ENCODE measurements around the gene CNOT11. TPM values are rescaled to one million over a fixed set of nuclear protein-coding genes. Genes with fewer than 3 reads are reported as not detected.

Gene CNOT11
- total RNA-seq, 1 donor from 2014 or later: 75.6 TPM

DNA sequence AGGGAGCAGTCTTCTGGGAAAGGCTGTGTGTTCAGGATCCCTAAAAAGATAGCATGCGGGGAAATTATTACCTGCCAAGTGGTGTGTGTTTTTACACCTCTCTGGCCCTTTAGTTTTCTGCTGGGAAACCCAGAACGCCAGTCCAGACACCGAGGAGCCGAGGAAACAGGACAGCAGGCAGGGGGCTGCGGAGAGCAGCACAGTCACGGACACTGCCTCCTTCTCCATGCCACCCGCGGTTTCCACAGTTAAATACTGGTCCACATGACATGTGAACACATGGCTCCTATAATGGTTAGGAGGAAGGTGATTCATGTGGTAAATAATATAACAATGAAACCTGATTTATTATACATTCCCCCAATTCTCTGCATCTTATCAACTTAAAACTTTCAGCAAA lies 20.4 kb downstream of the CNOT11 start:
- intact Hi-C loops (cut with micrococcal nuclease): no loop called here

DNA sequence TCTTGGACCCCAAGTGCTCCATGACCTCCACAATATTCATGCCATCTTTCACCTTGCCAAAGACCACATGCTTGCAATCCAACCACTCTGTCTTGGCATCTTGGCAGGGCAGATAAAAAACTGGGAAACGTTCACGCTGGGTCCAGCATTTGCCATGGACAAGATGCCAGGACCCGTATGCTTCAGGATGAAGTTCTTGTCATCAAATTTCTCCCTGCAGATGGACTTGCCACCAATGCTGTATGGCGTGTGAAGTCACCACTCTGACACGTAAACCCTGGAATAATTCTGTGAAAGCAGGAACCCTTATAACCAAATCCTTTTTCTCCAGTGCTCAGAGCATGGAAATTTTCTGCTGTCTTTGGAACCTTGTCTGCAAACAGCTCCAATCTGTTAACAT lies 21.5 kb downstream of the CNOT11 start:
- intact Hi-C loops (cut with micrococcal nuclease): no loop called here

- intact Hi-C loops (cut with micrococcal nuclease): no loop called here
These were observed 24.4 kb downstream of the CNOT11 start for GRCh38 chr2:101277111-101277510.

DNA sequence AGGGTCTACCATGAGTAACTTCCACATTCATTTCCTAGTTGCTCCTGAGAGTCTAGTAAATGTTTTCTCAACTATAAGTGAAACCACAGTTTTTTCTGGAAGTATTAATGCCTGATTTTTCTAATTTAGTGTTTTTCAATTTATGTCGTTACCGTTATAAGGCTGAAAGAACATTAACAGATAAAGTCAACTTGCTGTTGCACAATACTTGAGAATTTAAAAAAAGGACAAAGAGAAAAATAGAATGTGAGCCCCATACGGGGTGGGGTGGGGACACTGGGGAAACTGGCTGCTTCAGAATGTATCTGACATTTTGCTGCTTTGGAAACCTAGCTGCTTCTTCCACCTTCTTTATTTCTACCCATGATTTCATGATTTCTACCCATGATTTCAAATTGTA lies 26.2 kb downstream of the CNOT11 start:
- intact Hi-C loops (cut with micrococcal nuclease): no loop called here

- intact Hi-C loops (cut with micrococcal nuclease): no loop called here
These were observed 28.8 kb downstream of the CNOT11 start for GRCh38 chr2:101281482-101281881.

GRCh38 chr2:101282980-101283379 lies 30.3 kb downstream of the CNOT11 start:
- intact Hi-C loops (cut with micrococcal nuclease): no loop called here

DNA sequence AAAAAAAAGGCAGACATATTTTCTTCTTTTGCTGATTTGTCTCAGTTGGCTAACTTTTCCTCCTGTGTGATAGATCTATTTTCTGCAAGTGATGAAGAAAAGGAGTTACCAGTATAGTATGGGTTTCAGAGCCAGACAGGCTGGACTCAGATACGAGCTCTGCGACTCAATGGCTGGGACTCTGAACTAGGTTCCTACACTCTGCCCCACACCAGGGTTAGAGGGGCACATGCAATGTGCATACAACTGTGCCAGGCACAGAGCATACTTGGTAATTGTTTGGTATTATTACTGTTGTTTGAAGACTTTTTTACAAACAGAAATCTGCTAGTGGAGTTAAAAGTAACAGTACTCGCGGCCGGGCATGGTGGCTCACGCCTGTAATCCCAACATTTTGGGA lies 34.0 kb downstream of the CNOT11 start:
- intact Hi-C loops (cut with micrococcal nuclease): no loop called here

DNA sequence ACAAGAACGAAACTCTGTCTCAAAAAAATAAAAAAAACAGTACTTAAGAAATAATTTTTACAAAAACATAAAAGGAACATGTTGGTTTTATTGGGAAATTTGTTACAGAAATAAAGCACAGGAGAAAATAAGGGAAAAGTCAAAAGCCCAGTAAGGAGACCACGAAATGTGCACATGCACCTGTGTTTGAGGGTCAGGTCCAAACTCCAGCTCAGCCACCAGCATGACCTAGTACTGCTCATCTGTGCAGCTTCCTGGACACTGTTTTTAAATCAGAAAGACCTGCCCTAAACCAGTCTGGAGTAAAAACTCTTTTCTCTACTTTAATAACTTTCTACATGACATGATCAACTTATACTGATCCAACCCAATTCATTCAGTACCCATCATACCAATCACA lies 34.6 kb downstream of the CNOT11 start:
- intact Hi-C loops (cut with micrococcal nuclease): no loop called here

GRCh38 chr2:101290711-101291110 lies 38.0 kb downstream of the CNOT11 start:
- intact Hi-C loops (cut with micrococcal nuclease): no loop called here

- intact Hi-C loops (cut with micrococcal nuclease): no loop called here
These were observed 39.3 kb downstream of the CNOT11 start for GRCh38 chr2:101291973-101292372.

GRCh38 chr2:101293544-101293943 lies 40.9 kb downstream of the CNOT11 start:
- intact Hi-C loops (cut with micrococcal nuclease): no loop called here

DNA sequence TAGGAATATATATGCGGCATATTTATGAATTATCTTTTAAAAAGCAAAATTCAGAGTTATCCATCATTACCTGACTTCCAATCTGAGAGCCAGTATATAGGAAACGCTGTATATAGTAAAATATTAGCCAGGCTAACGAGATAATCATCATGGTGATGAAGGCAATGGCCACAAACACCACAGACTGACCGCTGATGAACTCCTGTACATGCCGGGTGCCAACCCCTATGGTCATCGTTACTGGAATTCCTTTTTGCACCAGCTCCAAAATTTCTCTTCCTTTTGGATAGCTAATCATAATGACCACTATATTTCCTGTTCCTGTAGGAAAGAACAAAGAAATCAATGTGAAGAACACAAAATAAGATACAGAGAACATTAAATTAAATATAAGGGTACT lies 42.2 kb downstream of the CNOT11 start:
- intact Hi-C loops (cut with micrococcal nuclease): no loop called here

GRCh38 chr2:101295895-101296294 lies 43.2 kb downstream of the CNOT11 start:
- intact Hi-C loops (cut with micrococcal nuclease): no loop called here

GRCh38 chr2:101296371-101296770 lies 43.7 kb downstream of the CNOT11 start:
- intact Hi-C loops (cut with micrococcal nuclease): no loop called here

DNA sequence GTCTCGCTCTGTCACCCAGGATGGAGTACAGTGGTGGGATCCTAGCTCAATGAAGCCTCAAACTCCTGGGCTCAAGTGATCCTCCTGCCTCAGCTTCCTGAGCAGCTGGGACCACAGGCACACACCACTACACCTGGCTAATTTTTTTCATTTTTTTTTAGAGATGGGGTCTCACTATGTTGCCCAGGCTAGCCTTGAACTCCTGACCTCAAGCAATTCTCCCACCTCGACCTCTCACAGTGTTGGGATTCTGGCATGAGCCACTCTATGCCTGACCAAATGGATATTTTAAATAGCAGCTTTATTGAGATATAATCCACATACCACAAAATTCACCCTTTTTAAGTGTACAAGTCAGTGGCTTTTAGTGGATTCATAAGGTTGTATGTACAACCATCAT lies 44.7 kb downstream of the CNOT11 start:
- intact Hi-C loops (cut with micrococcal nuclease): no loop called here

DNA sequence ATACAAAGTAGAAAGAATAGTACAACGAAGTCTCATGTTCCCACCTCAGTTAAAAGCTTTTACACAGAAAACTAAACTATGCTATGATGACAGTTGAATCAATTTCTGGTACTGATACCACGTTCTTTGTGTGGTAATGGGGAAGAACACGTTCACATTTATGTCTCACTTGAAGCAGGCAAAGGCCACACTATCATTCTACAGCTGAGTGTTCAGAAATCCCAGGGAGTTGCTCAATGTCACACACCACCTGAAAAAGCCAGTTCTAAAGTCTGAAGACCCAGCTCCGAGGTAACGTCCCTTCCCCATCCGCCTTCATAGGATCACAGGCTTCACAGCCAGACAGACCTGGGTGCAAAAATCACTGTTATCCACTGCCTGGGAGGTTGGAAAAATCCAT lies 46.9 kb downstream of the CNOT11 start:
- intact Hi-C loops (cut with micrococcal nuclease): loop anchor here (10.0 kb wide), 1 partner anchor 175 kb away; the partner anchor contains the start of gene RFX8

GRCh38 chr2:101300164-101300563 lies 47.5 kb downstream of the CNOT11 start:
- intact Hi-C loops (cut with micrococcal nuclease): loop anchor here (10.0 kb wide), 1 partner anchor 175 kb away; the partner anchor contains the start of gene RFX8

DNA sequence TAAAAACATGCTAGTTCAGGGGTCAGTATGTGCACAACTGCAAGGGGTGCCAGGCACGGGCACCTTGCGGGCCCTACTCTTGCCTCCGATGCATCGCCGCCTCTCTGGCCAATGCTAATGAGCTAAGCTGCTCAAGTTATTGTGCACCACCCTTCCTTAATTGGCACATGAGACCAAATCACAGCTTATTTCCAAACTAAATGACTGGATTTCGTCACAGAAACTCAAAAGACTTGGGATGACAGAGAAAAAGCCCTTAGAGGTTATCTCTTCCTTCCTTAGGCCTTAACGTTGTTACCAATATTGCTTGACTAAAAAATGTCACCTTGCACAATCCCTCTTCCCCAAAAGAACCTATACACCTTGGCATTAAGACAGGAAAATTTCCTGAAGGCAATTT lies 48.1 kb downstream of the CNOT11 start:
- intact Hi-C loops (cut with micrococcal nuclease): loop anchor here (10.0 kb wide), 1 partner anchor 174 kb away; the partner anchor contains the start of gene RFX8

GRCh38 chr2:101302016-101302415 lies 49.3 kb downstream of the CNOT11 start:
- intact Hi-C loops (cut with micrococcal nuclease): loop anchor here (10.0 kb wide), 1 partner anchor 173 kb away; the partner anchor contains the start of gene RFX8

GRCh38 chr2:101303688-101304087 lies 51.0 kb downstream of the CNOT11 start:
- intact Hi-C loops (cut with micrococcal nuclease): loop anchor here (10.0 kb wide), 1 partner anchor 171 kb away; the partner anchor contains the start of gene RFX8

GRCh38 chr2:101305035-101305434 lies 52.3 kb downstream of the CNOT11 start:
- intact Hi-C loops (cut with micrococcal nuclease): loop anchor here (5.0 to 10.0 kb wide), 3 partner anchors 37 to 392 kb away; partner anchors contain the start of genes MAP4K4 and RFX8

DNA sequence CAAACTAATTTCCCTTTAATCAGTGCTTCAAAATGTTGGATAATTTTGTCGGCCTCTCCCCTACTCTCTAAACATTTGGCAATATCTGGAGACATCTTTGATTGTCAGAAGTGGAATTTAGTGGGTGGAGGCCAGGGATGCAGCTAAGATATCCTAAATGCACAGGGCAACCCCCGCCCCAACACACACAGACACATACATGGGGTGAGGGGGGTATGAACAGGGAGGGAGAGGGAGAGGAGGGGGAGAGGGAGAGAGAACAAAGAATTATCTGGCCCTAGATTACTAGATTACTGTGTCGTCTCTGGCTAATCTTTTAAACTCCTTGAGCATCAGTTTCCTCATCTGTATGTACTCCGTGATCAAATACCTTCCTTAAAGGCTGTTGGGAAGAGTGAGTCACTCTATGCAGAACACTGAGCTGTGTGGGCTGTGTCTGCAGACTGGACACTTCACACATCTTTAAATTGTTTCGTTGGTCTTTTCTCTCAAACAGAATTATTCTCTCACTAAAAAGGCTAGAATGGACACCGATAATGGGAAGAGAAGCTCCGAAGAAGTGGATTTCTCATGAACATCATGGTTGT lies 52.9 kb downstream of the CNOT11 start:
- intact Hi-C loops (cut with micrococcal nuclease): loop anchor here (1.0 to 10.0 kb wide), 4 partner anchors 37 to 392 kb away; partner anchors contain the start of genes MAP4K4 and RFX8

- intact Hi-C loops (cut with micrococcal nuclease): loop anchor here (1.0 to 10.0 kb wide), 4 partner anchors 36 to 391 kb away; partner anchors contain the start of genes MAP4K4 and RFX8
These were observed 53.7 kb downstream of the CNOT11 start for GRCh38 chr2:101306410-101306809.
